GM23338 (cell line): Measurements from ENCODE around the gene ACSF3. TPM values are rescaled to one million over a fixed set of nuclear protein-coding genes. Genes with fewer than 3 reads are reported as not detected.
A peak's percentile ranks its signal among the peaks of the same experiment; 100 is the strongest.

Source experiments
- ATAC-seq: fragments of 200-7000 bp; cut with Tn5 transposase; 3 replicates; pipeline ENCODE4 v1.9.1; 2020
- DNase-seq: peaks from one replicate; pipeline ENCODE4 v3.0.0-alpha.2; 2015; ENCODE audit warnings: low spot score
- H2AFZ ChIP-seq: fragments of 200-600 bp; sonication (generic); 2 replicates; pipeline ENCODE4 v1.8.0; 2016; ENCODE audit warnings: antibody characterized with exemption, mild to moderate bottlenecking, moderate library complexity
- H3F3A ChIP-seq: fragments of 200-600 bp; sonication (generic); replicated peaks from 2 replicates; pipeline ENCODE4 v1.8.0; 2017; ENCODE audit warnings: antibody characterized with exemption, mixed run types, low read depth
- H3K27ac ChIP-seq: fragments of 200-600 bp; sonication (generic); 2 replicates; pipeline ENCODE4 v1.6.1; 2016; ENCODE audit warnings: low read depth
- H3K27me3 ChIP-seq: fragments of 200-600 bp; sonication (generic); 2 replicates; pipeline ENCODE4 v1.8.0; 2016; ENCODE audit warnings: mild to moderate bottlenecking, mixed run types, moderate library complexity; ENCODE audit not compliant: insufficient read depth
- H3K36me3 ChIP-seq: fragments of 200-600 bp; sonication (generic); 2 replicates; pipeline ENCODE4 v1.8.0; 2016; ENCODE audit warnings: mild to moderate bottlenecking; ENCODE audit not compliant: insufficient read depth
- H3K4me1 ChIP-seq: fragments of 200-600 bp; sonication (generic); 2 replicates; pipeline ENCODE4 v1.8.0; 2016; ENCODE audit warnings: mild to moderate bottlenecking, moderate library complexity; ENCODE audit not compliant: insufficient read depth
- H3K4me2 ChIP-seq: fragments of 200-600 bp; sonication (generic); 2 replicates; pipeline ENCODE4 v1.7.1; 2017; ENCODE audit warnings: mixed run types
- H3K4me3 ChIP-seq: fragments of 200-600 bp; sonication (generic); 2 replicates; pipeline ENCODE4 v1.6.1; 2016; ENCODE audit warnings: mixed run types
- H3K79me2 ChIP-seq: fragments of 200-600 bp; sonication (generic); replicated peaks from 2 replicates; pipeline ENCODE4 v1.8.0; 2017; ENCODE audit warnings: mild to moderate bottlenecking; ENCODE audit not compliant: insufficient read depth
- H3K9me2 ChIP-seq: fragments of 200-600 bp; sonication (generic); 2 replicates; pipeline ENCODE4 v1.8.0; 2017; ENCODE audit not compliant: insufficient read depth
- H4K20me1 ChIP-seq: fragments of 200-600 bp; sonication (generic); replicated peaks from 2 replicates; pipeline ENCODE4 v1.8.0; 2017; ENCODE audit warnings: mild to moderate bottlenecking; ENCODE audit not compliant: insufficient read depth
- H3K27ac Mint-ChIP-seq: 2 replicates; pipeline ENCODE4 v1.8.0; 2020; ENCODE audit warnings: inconsistent platforms, mild to moderate bottlenecking, moderate library complexity, mixed read lengths
- H3K27me3 Mint-ChIP-seq: 3 replicates; pipeline ENCODE4 v1.8.0; 2022; ENCODE audit warnings: low read depth, mild to moderate bottlenecking, moderate library complexity, mixed read lengths, inconsistent platforms; ENCODE audit not compliant: insufficient read depth, poor library complexity
- H3K36me3 Mint-ChIP-seq: 3 replicates; pipeline ENCODE4 v1.8.0; 2021; ENCODE audit warnings: low read depth, mild to moderate bottlenecking, inconsistent platforms, moderate library complexity, mixed read lengths
- H3K4me1 Mint-ChIP-seq: 3 replicates; pipeline ENCODE4 v1.8.0; 2020; ENCODE audit warnings: mild to moderate bottlenecking, inconsistent platforms, mixed read lengths
- H3K4me3 Mint-ChIP-seq: 3 replicates; pipeline ENCODE4 v1.8.0; 2021; ENCODE audit warnings: moderate library complexity, mild to moderate bottlenecking, inconsistent platforms, mixed read lengths
- H3K9me3 Mint-ChIP-seq: 3 replicates; pipeline ENCODE4 v1.8.0; 2020; ENCODE audit warnings: moderate library complexity, mild to moderate bottlenecking, inconsistent platforms, mixed read lengths
- ETS1 ChIP-seq: IDR thresholded peaks from 2 replicates; pipeline ENCODE4 v1.6.1; 2016; ENCODE audit warnings: antibody characterized with exemption
- EZH2 ChIP-seq: fragments of 200-600 bp; sonication (generic); IDR thresholded peaks from one replicate; pipeline ENCODE4 v1.8.0; 2017; ENCODE audit warnings: antibody characterized with exemption, mild to moderate bottlenecking, low read depth; ENCODE audit not compliant: unreplicated experiment
- EZH2phosphoT487 ChIP-seq: fragments of 200-600 bp; sonication (generic); IDR thresholded peaks from one replicate; pipeline ENCODE4 v1.8.1; 2018; ENCODE audit warnings: antibody characterized with exemption; ENCODE audit not compliant: unreplicated experiment
- NANOG ChIP-seq: IDR thresholded peaks from 2 replicates; pipeline ENCODE4 v1.6.1; 2016; ENCODE audit warnings: antibody characterized with exemption, borderline replicate concordance
- POLR2AphosphoS5 ChIP-seq: IDR thresholded peaks from 2 replicates; pipeline ENCODE4 v1.6.1; 2016; ENCODE audit warnings: antibody characterized with exemption, low read depth
- REST ChIP-seq: IDR thresholded peaks from one replicate; pipeline ENCODE4 v1.6.1; 2018; ENCODE audit warnings: antibody characterized with exemption; ENCODE audit not compliant: unreplicated experiment
- STAT1 ChIP-seq: IDR thresholded peaks from one replicate; pipeline ENCODE4 v1.6.1; 2016; ENCODE audit warnings: antibody characterized with exemption; ENCODE audit not compliant: unreplicated experiment
- ZNF114 ChIP-seq: fragments of 250-450 bp; sonication (Bioruptor Pico); IDR thresholded peaks from 2 replicates; pipeline ENCODE4 v1.5.0; 2020; ENCODE audit warnings: mild to moderate bottlenecking, moderate library complexity
- ZNF462 ChIP-seq: fragments of 250-450 bp; sonication (Bioruptor Pico); IDR thresholded peaks from 2 replicates; pipeline ENCODE4 v1.5.0; 2020; ENCODE audit warnings: mild to moderate bottlenecking, moderate library complexity
- polyA plus RNA-seq: library from polyadenylated mRNA; unstranded; fragments of >200 nt; fragmentation: Nextera tagmentation; extraction: Ambion mirVana; gene quantifications from 2 replicates; pipeline ENCODE4 v1.2.1, GENCODE V29; 2016
- total RNA-seq: library from RNA; depleted of rRNA; stranded (reverse); fragments of >200 nt; shearing (Covaris generic); gene quantifications from 2 replicates; pipeline ENCODE4 v1.2.3, GENCODE V29; 2014

ACSF3 gene
- total and polyA plus RNA-seq, 2 experiments from 2014 or later = 12.8 to 23.1 TPM

- ATAC-seq (peak; percentile 25), DNase-seq (peak; percentile 63)
- H3K36me3 ChIP-seq = no peaks in the 10 kb centered on the region
- no peak within 1 kb of the TSS for H3K27ac Mint-ChIP-seq
- no peaks in the 10 kb centered on the region for H3K9me2 ChIP-seq
- H3K4me1 ChIP-seq = peaks cover 7% of the 10 kb centered on the region; the same call in 1 of the 2 replicates
- H3K79me2 ChIP-seq = no peaks in the 10 kb centered on the region
- H3K27me3 Mint-ChIP-seq = peaks cover 38% of the 10 kb centered on the region
- H3K9me3 Mint-ChIP-seq = peaks cover 7% of the 10 kb centered on the region; the same call in 2 of the 3 replicates
- H3K4me2 ChIP-seq = peak within 1 kb of the TSS; percentile 88
- H3K4me1 Mint-ChIP-seq = peaks cover 5% of the 10 kb centered on the region; the same call in 2 of the 3 replicates
- no peaks in the 10 kb centered on the region for H4K20me1 ChIP-seq
- H3K27ac ChIP-seq = no peak within 1 kb of the TSS
- H3F3A ChIP-seq = 0 out of 2 replicates have a peak, but pooled peaks cover 6% of the 10 kb centered on the region
- H3K4me3 Mint-ChIP-seq = peak within 1 kb of the TSS; percentile 73
- H3K27me3 ChIP-seq = peaks cover 36% of the 10 kb centered on the region
- peaks cover 2% of the 10 kb centered on the region; the same call in 1 of the 3 replicates for H3K36me3 Mint-ChIP-seq
- no peak for TF ChIP-seq ZNF114
- no peak for TF ChIP-seq POLR2AphosphoS5
- TF ChIP-seq ETS1 = no peak
- no peak for TF ChIP-seq NANOG
- no peak for TF ChIP-seq ZNF462 (CRISPR knock-in tag)
- no peak for TF ChIP-seq REST
- no peak for TF ChIP-seq EZH2
- no peak for TF ChIP-seq STAT1
- TF ChIP-seq EZH2phosphoT487 = no peak
- 0 out of 2 replicates have a peak within 1 kb of the TSS, but pooled peaks have one; percentile 63 for H2AFZ ChIP-seq
- peak within 1 kb of the TSS; percentile 66 for H3K4me3 ChIP-seq
These were observed 106.6 kb downstream of the ACSF3 start, which contains the start of gene SLC22A31 for GRCh38 chr16:89200124-89200849. Gene SLC22A31, minus strand, starts transcription at chr16:89200537. Its CDS starts 36 bp downstream, at chr16:89200501.
